SH-SY5Y (cell line): Measurements from ENCODE around the gene PLA2G4F.

Experiments used
- GATA2 ChIP-seq: IDR thresholded peaks from 2 replicates; pipeline ENCODE4 v1.6.1; 2011; ENCODE audit warnings: mild to moderate bottlenecking, low read depth, low read length
- GATA3 ChIP-seq: IDR thresholded peaks from 2 replicates; pipeline ENCODE4 v1.6.1; 2011; ENCODE audit warnings: low read depth, mild to moderate bottlenecking, low read length, moderate library complexity

GRCh38 chr15:42133356-42133755 lies 23.1 kb downstream of the PLA2G4F start:
- TF ChIP-seq GATA2 (no peak), GATA3 (no peak)
